ENCODE data around the gene MEF2D.
A peak's percentile ranks its signal among the peaks of the same experiment; 100 is the strongest.

MEF2D gene

DNA sequence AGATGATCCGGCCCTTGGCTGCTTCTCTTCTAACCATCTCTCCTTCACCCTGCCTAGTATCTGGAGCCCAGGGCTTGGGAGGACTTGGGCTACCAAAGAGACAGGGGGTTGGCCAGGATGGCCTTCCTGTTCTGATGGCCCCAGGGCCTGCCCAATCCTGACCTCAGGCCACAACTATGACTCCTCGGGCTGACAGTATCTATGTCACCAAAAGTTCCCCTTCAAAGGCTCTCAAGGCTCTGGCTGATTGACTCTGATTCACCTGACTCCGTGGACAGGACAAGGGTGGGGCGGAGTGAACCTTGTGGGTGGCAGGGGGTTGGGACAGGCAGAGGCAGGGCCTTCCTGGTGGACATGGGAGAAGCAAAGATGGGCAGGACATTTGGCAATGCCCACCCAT is 12.7 kb downstream of the MEF2D start:
- DNase-seq = no peak
- peaks cover 70% of the 10 kb centered on the region for H3K36me3 ChIP-seq
- TF ChIP-seq, protein P1, sequence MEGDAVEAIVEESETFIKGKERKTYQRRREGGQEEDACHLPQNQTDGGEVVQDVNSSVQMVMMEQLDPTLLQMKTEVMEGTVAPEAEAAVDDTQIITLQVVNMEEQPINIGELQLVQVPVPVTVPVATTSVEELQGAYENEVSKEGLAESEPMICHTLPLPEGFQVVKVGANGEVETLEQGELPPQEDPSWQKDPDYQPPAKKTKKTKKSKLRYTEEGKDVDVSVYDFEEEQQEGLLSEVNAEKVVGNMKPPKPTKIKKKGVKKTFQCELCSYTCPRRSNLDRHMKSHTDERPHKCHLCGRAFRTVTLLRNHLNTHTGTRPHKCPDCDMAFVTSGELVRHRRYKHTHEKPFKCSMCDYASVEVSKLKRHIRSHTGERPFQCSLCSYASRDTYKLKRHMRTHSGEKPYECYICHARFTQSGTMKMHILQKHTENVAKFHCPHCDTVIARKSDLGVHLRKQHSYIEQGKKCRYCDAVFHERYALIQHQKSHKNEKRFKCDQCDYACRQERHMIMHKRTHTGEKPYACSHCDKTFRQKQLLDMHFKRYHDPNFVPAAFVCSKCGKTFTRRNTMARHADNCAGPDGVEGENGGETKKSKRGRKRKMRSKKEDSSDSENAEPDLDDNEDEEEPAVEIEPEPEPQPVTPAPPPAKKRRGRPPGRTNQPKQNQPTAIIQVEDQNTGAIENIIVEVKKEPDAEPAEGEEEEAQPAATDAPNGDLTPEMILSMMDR (IDR thresholded peaks at IDR 0.05; ENCODE audit: low read depth, low read length) = no peak
- peak overlapping the region; percentile 89 for H3K27ac ChIP-seq
- H3K9me3 ChIP-seq (ENCODE audit: severe bottlenecking) = no peaks in the 10 kb centered on the region
- no peak overlapping the region for H3K4me3 ChIP-seq (ENCODE audit: low read depth, low read length)
- no peaks in the 10 kb centered on the region for H3K27me3 ChIP-seq (ENCODE audit: insufficient read depth, low read depth, severe bottlenecking)

DNA sequence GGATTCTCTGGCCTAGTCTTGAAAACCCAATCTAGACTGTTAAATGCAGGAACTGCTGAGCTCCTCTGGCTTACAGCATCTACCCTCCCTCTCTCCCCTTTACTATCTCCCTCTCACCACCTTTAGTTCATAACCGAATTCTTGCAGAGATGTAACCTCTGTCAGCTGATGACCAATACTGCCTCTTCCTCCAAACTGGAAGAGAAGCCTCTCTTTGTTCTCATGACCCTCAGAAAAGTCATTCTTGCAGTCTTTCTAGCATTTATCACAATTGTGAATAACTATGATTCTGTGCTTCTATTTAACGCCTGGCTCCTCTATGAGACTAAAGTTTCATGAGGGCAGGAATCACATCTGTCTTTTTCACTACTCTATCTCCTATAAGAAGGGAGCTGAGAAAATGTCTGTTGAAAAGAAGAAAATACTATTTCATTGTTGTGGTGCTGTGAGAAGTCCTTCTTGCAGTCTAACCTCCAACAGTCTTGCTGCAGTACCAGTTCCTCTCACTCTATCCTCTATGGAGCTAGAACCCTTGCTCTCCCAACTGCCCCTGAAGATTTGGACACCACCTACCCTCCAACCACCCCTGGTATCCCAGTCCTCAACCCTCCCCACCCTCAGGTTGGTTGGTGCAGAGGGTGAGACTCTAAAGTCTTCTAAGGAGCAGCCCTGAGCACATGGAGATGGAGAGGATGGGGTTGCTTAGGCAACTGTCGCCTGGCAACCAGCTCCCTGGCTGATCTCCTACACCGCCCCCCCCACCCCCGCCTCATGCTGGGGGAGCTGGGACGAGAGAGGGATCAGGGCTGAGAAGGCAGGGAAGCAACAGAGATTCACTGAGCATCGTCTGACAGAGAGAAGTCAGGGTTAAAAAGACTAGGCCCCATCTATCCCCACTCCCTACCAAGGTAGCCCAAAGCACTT is 13.9 kb downstream of the MEF2D start:
- Histone ChIP-seq H3K4me3 (ENCODE audit: low read depth, low read length) (no peak overlapping the region), H3K36me3 (peaks cover 70% of the 10 kb centered on the region), H3K27ac (no peak overlapping the region; the same call in 1 of the 2 replicates), H3K27me3 (ENCODE audit: insufficient read depth, low read depth, severe bottlenecking) (no peaks in the 10 kb centered on the region), H3K9me3 (ENCODE audit: severe bottlenecking) (no peaks in the 10 kb centered on the region)
- no peak for DNase-seq
- TF ChIP-seq, protein P1 (IDR thresholded peaks at IDR 0.05; ENCODE audit: low read depth, low read length) = no peak

DNA sequence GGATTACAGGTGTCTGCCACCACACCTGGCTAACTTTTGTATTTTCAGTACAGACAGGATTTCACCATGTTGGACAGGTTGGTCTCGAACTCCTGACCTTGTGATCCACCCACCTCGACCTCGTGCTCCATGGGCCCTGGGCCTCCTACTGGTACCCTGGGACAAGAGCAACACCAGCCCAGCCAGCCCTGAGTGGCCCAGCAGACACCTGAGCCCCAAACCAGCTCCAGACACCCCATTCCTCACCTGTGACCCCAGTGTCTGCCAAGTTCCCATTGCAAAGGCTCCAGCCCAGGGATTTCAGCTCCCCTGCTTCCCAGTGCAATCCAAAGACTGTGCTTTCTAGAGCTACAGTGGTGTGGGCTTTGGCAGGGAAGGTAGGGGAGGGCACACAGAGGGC is 14.6 kb downstream of the MEF2D start:
- H3K27ac ChIP-seq = no peak overlapping the region
- peaks cover 73% of the 10 kb centered on the region for H3K36me3 ChIP-seq
- no peak overlapping the region for H3K4me3 ChIP-seq (ENCODE audit: low read depth, low read length)
- no peaks in the 10 kb centered on the region for H3K27me3 ChIP-seq (ENCODE audit: insufficient read depth, low read depth, severe bottlenecking)
- DNase-seq = no peak
- H3K9me3 ChIP-seq (ENCODE audit: severe bottlenecking) = no peaks in the 10 kb centered on the region
- TF ChIP-seq, protein P1 (IDR thresholded peaks at IDR 0.05; ENCODE audit: low read depth, low read length) = 0 out of 2 replicates have a peak, but pooled peaks have one; percentile 14

DNA sequence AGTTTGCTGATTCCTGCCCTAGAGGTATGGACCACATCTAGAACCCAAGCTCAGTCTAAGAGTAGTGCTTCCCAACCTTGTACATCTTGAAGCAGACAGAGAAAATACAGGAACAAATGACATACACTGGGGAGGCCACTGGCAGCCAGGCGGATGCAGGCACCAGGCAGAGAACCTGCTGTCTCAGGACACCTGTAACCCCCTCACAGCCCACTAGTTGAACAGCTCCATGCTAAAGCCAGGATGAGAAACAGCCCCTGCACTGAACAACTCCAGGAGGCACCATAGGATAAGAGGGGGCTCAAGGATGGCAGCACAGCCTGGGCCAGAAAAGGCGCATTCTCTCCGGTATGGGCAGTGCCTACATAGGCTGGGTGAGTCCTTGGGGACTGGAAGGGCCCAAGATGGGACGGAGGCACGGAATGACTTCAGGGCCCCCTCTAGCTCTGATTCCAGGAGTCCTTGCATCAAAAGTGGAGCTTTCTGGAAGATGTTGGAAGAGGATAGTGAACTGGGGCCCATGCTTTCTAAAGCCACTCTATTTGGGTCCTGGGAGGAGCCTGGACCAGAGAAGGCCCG is 16.0 kb downstream of the MEF2D start:
- TF ChIP-seq, protein P1 (IDR thresholded peaks at IDR 0.05; ENCODE audit: low read depth, low read length) = no peak
- DNase-seq = no peak
- peaks cover 85% of the 10 kb centered on the region for H3K36me3 ChIP-seq
- no peak overlapping the region for H3K27ac ChIP-seq
- H3K9me3 ChIP-seq (ENCODE audit: severe bottlenecking) = no peaks in the 10 kb centered on the region
- no peaks in the 10 kb centered on the region for H3K27me3 ChIP-seq (ENCODE audit: insufficient read depth, low read depth, severe bottlenecking)
- no peak overlapping the region for H3K4me3 ChIP-seq (ENCODE audit: low read depth, low read length)

DNA sequence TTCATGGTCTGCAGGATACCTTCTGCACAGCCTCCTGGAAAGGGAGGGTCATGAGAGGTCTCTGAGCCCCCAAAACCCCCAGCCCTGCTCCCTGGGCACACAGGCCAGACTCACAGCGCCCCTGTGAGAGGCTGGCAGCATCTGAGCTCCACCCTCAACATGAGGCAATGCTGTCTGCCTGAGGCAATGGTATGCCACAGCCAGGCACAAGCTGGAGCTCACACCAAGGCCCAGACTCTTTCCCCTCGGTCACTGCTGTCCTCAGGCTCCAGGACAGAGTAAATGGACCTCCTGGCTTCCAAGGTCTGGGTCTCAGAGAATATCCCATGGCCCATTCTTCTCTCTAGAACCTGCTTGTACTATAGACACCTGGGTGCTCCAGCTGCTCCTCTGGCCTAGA is 17.2 kb downstream of the MEF2D start:
- Histone ChIP-seq H3K4me3 (ENCODE audit: low read depth, low read length) (no peak overlapping the region), H3K9me3 (ENCODE audit: severe bottlenecking) (no peaks in the 10 kb centered on the region), H3K27ac (no peak overlapping the region), H3K27me3 (ENCODE audit: insufficient read depth, low read depth, severe bottlenecking) (no peaks in the 10 kb centered on the region), H3K36me3 (peaks cover 92% of the 10 kb centered on the region)
- TF ChIP-seq, protein P1 (IDR thresholded peaks at IDR 0.05; ENCODE audit: low read depth, low read length) = no peak
- no peak for DNase-seq

Measured in WERI-Rb-1 (cell line).